ENCODE results near the gene COL6A2. TPM values are rescaled to one million over a fixed set of nuclear protein-coding genes. Genes with fewer than 3 reads are reported as not detected.

COL6A2 gene
- total RNA-seq, 1 donor from 2014 or later: 114 TPM

DNA sequence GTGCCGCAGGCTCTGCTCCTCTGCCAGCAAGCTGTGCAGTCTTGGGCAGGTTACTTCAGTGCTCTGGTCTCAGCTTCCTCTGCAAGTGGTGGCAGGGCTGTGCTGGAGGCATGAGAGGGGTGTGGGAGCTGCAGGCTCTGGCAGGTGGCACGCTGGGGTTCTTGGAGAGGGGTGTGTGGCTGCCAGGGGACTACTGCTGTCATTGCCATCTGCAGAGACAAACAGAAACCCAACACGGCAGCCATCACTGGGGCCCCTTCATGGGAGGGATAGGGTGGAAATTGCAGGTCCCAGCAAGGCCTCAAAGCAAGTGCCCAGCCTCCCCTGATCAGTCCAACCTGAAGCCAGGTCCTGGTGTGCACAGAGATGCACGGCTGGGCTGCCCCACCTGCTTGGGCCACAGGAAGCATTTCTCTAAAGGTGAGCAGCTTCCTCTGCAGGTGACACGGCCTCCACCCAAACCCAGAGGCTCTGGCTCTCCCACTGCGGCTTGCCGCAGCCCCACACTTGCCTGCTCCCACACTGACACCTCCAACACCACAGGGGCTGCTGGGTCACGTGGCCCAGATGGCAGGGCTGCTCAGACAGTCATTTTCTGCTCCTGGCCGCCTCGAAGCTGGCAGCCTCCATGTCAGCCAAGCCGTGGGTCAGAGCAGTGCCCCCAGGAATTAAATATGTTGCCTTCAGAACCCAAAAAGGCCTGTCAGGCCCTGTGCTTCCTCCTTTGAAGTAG is 4.1 kb upstream of the COL6A2 start:
- Mint-ChIP-seq H3K4me3 (no peak overlapping the region), H3K4me1 (ENCODE audit: unreplicated experiment) (no peaks in the 10 kb centered on the region), H3K27ac (no peak overlapping the region), H3K9me3 (peaks cover 6% of the 10 kb centered on the region), H3K27me3 (peaks cover 7% of the 10 kb centered on the region), H3K36me3 (no peaks in the 10 kb centered on the region)
- TF ChIP-seq, protein P1, sequence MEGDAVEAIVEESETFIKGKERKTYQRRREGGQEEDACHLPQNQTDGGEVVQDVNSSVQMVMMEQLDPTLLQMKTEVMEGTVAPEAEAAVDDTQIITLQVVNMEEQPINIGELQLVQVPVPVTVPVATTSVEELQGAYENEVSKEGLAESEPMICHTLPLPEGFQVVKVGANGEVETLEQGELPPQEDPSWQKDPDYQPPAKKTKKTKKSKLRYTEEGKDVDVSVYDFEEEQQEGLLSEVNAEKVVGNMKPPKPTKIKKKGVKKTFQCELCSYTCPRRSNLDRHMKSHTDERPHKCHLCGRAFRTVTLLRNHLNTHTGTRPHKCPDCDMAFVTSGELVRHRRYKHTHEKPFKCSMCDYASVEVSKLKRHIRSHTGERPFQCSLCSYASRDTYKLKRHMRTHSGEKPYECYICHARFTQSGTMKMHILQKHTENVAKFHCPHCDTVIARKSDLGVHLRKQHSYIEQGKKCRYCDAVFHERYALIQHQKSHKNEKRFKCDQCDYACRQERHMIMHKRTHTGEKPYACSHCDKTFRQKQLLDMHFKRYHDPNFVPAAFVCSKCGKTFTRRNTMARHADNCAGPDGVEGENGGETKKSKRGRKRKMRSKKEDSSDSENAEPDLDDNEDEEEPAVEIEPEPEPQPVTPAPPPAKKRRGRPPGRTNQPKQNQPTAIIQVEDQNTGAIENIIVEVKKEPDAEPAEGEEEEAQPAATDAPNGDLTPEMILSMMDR (conservative IDR thresholded peaks at IDR 0.05): no peak
- DNase-seq (ENCODE audit: extremely low spot score, unreplicated experiment): no peak

- Mint-ChIP-seq H3K27ac (no peak overlapping the region), H3K9me3 (peaks cover 6% of the 10 kb centered on the region), H3K27me3 (peaks cover 11% of the 10 kb centered on the region), H3K4me3 (no peak overlapping the region), H3K36me3 (no peaks in the 10 kb centered on the region), H3K4me1 (ENCODE audit: unreplicated experiment) (no peaks in the 10 kb centered on the region)
- TF ChIP-seq, protein P1 (conservative IDR thresholded peaks at IDR 0.05): no peak
- no peak for DNase-seq (ENCODE audit: extremely low spot score, unreplicated experiment)
Observed at GRCh38 chr21:46094401-46095082, 3.4 kb upstream of the COL6A2 start.

DNA sequence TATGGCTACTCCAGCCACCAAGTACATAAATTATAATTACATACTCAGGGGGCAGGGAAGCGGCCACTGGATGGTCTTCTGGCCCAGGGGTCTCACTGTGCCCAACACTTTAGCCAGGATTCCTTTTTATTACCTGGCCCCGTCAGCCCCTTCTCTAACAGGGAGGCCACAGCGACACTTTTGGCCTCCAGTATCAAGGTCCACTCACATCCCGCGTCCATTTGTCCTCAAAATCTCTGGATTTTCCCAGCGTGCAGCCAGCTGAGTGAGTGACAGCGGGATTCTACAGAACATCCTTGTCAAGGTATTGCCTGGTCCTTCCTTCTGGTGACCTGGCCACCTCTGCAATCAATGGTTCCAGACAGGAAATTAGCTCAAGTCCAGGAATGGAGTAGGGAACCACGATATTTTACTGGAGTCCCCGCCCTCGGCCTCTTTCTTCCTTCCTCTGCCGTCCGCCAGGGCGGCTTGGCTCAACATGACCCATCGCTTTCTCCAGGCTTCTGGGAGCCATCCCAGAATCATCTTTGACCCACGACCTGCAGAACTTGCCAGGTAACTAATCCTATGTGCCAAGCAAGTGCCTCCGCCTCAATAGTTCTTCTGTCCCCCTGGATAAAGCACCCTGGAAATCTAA is 2.7 kb upstream of the COL6A2 start:
- H3K4me1 Mint-ChIP-seq (ENCODE audit: unreplicated experiment): no peaks in the 10 kb centered on the region
- peaks cover 3% of the 10 kb centered on the region for H3K9me3 Mint-ChIP-seq
- peaks cover 17% of the 10 kb centered on the region for H3K27me3 Mint-ChIP-seq
- DNase-seq (ENCODE audit: extremely low spot score, unreplicated experiment): no peak
- no peak overlapping the region for H3K4me3 Mint-ChIP-seq
- TF ChIP-seq, protein P1 (conservative IDR thresholded peaks at IDR 0.05): no peak
- H3K27ac Mint-ChIP-seq: peak overlapping the region; percentile 36
- no peaks in the 10 kb centered on the region for H3K36me3 Mint-ChIP-seq

- H3K4me1 Mint-ChIP-seq (ENCODE audit: unreplicated experiment): no peaks in the 10 kb centered on the region
- TF ChIP-seq, protein P1 (conservative IDR thresholded peaks at IDR 0.05): no peak
- peaks cover 7% of the 10 kb centered on the region for H3K36me3 Mint-ChIP-seq
- no peak for DNase-seq (ENCODE audit: extremely low spot score, unreplicated experiment)
- H3K27ac Mint-ChIP-seq: no peak overlapping the region
- peaks cover 25% of the 10 kb centered on the region for H3K27me3 Mint-ChIP-seq
- H3K4me3 Mint-ChIP-seq: peak overlapping the region; percentile 46
- no peaks in the 10 kb centered on the region for H3K9me3 Mint-ChIP-seq
Observed at GRCh38 chr21:46095814-46096595, 1.9 kb upstream of the COL6A2 start.

DNA sequence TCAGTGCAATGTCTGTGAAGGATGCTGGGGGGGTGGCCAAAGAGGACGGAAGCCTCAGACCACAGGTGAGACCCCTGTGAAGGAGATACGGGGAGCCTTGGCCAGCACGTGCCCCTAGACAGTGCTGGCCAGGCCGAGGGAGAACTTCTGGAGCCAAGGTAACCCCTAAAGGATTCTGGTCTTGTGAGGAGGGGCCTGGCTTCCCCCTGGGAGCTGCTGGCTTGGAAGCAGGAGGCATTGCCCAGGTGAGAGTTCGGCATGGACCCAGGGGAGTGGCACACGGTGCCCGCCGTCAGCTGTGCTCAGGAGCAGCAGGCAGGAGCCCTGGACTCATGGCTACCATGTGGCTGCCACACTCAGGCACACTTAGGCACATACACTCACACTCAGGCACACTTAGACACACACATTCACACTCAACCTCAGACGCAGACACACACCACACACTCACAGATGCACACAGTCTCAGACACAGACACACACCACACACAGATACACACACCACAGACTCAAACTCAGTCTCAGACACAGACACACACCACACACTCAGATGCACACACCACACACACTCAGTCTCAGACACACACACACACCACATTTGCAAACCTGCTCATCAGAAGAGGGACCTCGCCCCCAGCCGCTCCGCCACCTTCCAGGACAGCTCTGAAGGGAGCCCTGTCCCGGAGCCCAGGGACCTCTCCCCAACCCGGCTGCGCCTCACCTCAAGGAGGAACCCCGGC is 1.1 kb upstream of the COL6A2 start:
- H3K9me3 Mint-ChIP-seq: no peaks in the 10 kb centered on the region
- no peak overlapping the region for H3K27ac Mint-ChIP-seq
- peak; percentile 72 for DNase-seq (ENCODE audit: extremely low spot score, unreplicated experiment)
- peak overlapping the region; percentile 78 for H3K4me3 Mint-ChIP-seq
- H3K4me1 Mint-ChIP-seq (ENCODE audit: unreplicated experiment): no peaks in the 10 kb centered on the region
- H3K27me3 Mint-ChIP-seq: peaks cover 32% of the 10 kb centered on the region
- H3K36me3 Mint-ChIP-seq: peaks cover 8% of the 10 kb centered on the region
- TF ChIP-seq, protein P1 (conservative IDR thresholded peaks at IDR 0.05): no peak
